SK-N-MC (cell line): ENCODE measurements around the gene ADCY5.

Experiments
- EZH2 ChIP-seq: fragments of 200-600 bp; sonication (generic); IDR thresholded peaks from one replicate; pipeline ENCODE4 v1.6.1; 2017; ENCODE audit warnings: antibody characterized with exemption
- FOXP2 ChIP-seq: optimal IDR thresholded peaks from 2 replicates; pipeline ENCODE3; 2011; ENCODE audit warnings: mild to moderate bottlenecking, moderate library complexity; ENCODE audit not compliant: insufficient read depth; ENCODE audit errors: extremely low read length, control extremely low read depth
- POLR2AphosphoS5 ChIP-seq: IDR thresholded peaks from 2 replicates; pipeline ENCODE4 v1.6.1; 2012; ENCODE audit warnings: mild to moderate bottlenecking, low read depth, low read length, borderline replicate concordance

DNA sequence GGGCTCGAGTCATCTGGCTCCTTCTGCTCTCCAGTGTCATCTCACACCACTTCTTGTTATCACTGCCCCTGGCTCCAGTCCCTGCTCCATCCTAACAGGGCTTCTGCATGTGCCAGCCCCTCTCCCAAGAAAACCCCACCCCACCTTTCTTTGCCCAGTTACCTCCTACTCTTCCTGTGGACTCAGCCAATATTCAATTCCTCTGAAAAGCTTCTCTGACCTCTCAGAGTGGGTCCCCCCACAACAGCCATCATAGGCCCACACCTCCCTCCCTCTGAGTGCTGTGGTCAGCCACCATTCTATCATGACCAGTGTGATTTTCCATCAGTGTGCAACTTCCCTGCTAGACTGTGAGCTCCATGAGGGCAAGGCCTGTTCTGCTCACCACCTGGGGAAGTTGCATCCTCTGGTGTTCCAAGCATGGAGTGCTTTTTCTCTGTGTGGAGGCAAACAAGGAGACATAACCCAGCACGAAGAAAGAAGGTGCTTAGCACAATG is 71.6 kb downstream of the ADCY5 start:
- TF ChIP-seq EZH2 (no peak), POLR2AphosphoS5 (no peak), FOXP2 (no peak)
